Right lobe of liver (tissue), 4 donors: ENCODE results near the gene C1orf210.

Source experiments
- CTCF ChIP-seq, 4 donors: fragments of 200-600 bp in 3 of 4; fragments of 450-650 bp in 1 of 4; IDR thresholded peaks; one replicate each; pipeline versions ENCODE4 v1.5.1 to v1.8.0; 2016 to 2022; ENCODE audit warnings: antibody characterized with exemption in 4 of 4, mild to moderate bottlenecking in 2 of 4
- POLR2A ChIP-seq: fragments of 450-650 bp; IDR thresholded peaks from one replicate; pipeline ENCODE4 v1.6.1; 2017; ENCODE audit warnings: antibody characterized with exemption, mild to moderate bottlenecking
- donor health status: DM: no; HTN: no; CAD: no.
- donor health status: DM: no; HTN: no; CAD: no.
- donor health status: DM: no; HTN: yes; CAD: no.

GRCh38 chr1:43299101-43299500 lies 13.7 kb upstream of the C1orf210 start:
- no peak for TF ChIP-seq CTCF (IDR thresholded peaks at IDR 0.05)
- TF ChIP-seq POLR2A: no peak
